Activated naive CD4-positive, alpha-beta T cell treated with anti-CD3 and anti-CD28 coated beads, Interleukin-2, amount 50 U/mL, for 16 hours (primary cell): Measurements from ENCODE around the gene LRRN4CL.
"Not testable (repeated sequence)": the region's sequence is repeated elsewhere in the genome, so short reads cannot be mapped to it uniquely, and the experiment has no call there.

Experiments used
- DNase-seq: peaks from one replicate; pipeline ENCODE4 v3.0.0-alpha.2; 2020

LRRN4CL gene

GRCh38 chr11:62675415-62675814 is 13.9 kb downstream of the LRRN4CL start:
- DNase-seq = not testable (repeated sequence)

- no peak for DNase-seq
Measured at GRCh38 chr11:62673196-62673525, 16.2 kb downstream of the LRRN4CL start.

GRCh38 chr11:62671608-62672389 is 17.5 kb downstream of the LRRN4CL start, which contains the start of the genes LBHD1 and UQCC3:
LBHD1 (minus strand) TSS chr11:62672267; CDS start chr11:62670031, 2,236 bp downstream.
UQCC3 (plus strand) TSS chr11:62671673; CDS start chr11:62671746, 73 bp downstream.
- DNase-seq = peak; percentile 72

GRCh38 chr11:62671236-62671607 is 18.1 kb downstream of the LRRN4CL start:
- no peak for DNase-seq

- no peak for DNase-seq
Measured at GRCh38 chr11:62669420-62670161, 19.7 kb downstream of the LRRN4CL start.

GRCh38 chr11:62667460-62667859 is 21.9 kb downstream of the LRRN4CL start:
- DNase-seq = no peak

GRCh38 chr11:62666259-62666926 is 22.9 kb downstream of the LRRN4CL start:
- DNase-seq = no peak

- peak; percentile 68 for DNase-seq
Measured at GRCh38 chr11:62665599-62666258, 23.6 kb downstream of the LRRN4CL start.

- DNase-seq = peak; percentile 95
Measured at GRCh38 chr11:62665075-62665598, 24.2 kb downstream of the LRRN4CL start, which contains the start of the genes C11orf98 and CSKMT. C11orf98 (minus strand) TSS chr11:62665210; CDS start chr11:62665169, 41 bp downstream. CSKMT (plus strand) TSS chr11:62665312; CDS start chr11:62665880, 568 bp downstream.

- DNase-seq = peak; percentile 64
Measured at GRCh38 chr11:62664405-62665074, 24.8 kb downstream of the LRRN4CL start.

- DNase-seq = no peak
Measured at GRCh38 chr11:62656796-62657429, 32.4 kb downstream of the LRRN4CL start.

GRCh38 chr11:62654297-62654696 is 35.0 kb downstream of the LRRN4CL start:
- DNase-seq = no peak

- no peak for DNase-seq
Measured at GRCh38 chr11:62652161-62653006, 36.9 kb downstream of the LRRN4CL start.

- DNase-seq = not testable (repeated sequence)
Measured at GRCh38 chr11:62650283-62650682, 39.0 kb downstream of the LRRN4CL start.

GRCh38 chr11:62649486-62649885 is 39.8 kb downstream of the LRRN4CL start:
- no peak for DNase-seq

GRCh38 chr11:62648967-62649364 is 40.4 kb downstream of the LRRN4CL start:
- no peak for DNase-seq

GRCh38 chr11:62648185-62648966 is 41.0 kb downstream of the LRRN4CL start:
- no peak for DNase-seq

GRCh38 chr11:62647609-62648005 is 41.7 kb downstream of the LRRN4CL start:
- no peak for DNase-seq

GRCh38 chr11:62646825-62647608 is 42.3 kb downstream of the LRRN4CL start:
- DNase-seq = no peak
